H1 (cell line): ENCODE measurements around the gene KCND3. TPM values are rescaled to one million over a fixed set of nuclear protein-coding genes. Genes with fewer than 3 reads are reported as not detected.

Experiments used
- CTCF ChIA-PET: fragments of 300-600 bp; sonication (Branson Sonifier 250); formaldehyde crosslinking; loops from one replicate; lab custom pipeline; 2021; ENCODE audit not compliant: partially characterized antibody; lab: Charles Lee
- POLR2A ChIA-PET: fragments of 300-600 bp; sonication (Branson Sonifier 250); formaldehyde crosslinking; loops from one replicate; lab custom pipeline; 2021; ENCODE audit warnings: inconsistent platforms; ENCODE audit not compliant: partially characterized antibody; lab: Charles Lee
- DNase-seq, 2 experiments: peaks; one replicate each; pipeline versions ENCODE4 v3.0.0 to v3.0.0-alpha.2; 2010 to 2022; ENCODE audit warnings: low spot score in 2 of 2, low read depth in 1 of 2, mixed read lengths in 1 of 2
- FAIRE-seq: peaks from 2 replicates; lab custom pipeline; 2011; peaks lifted over from hg19 to GRCh38; lab: Jason Lieb, UNC
- H2AFZ ChIP-seq: 2 replicates; pipeline ENCODE4 v1.8.1; 2012; ENCODE audit warnings: low read length, inconsistent platforms
- H2AK5ac ChIP-seq: 2 replicates; pipeline ENCODE4 v1.6.1; 2013; ENCODE audit warnings: low read depth, low read length
- H2BK120ac ChIP-seq: replicated peaks from 2 replicates; pipeline ENCODE3; 2013; ENCODE audit warnings: low read depth, low read length, inconsistent platforms
- H2BK12ac ChIP-seq: 2 replicates; pipeline ENCODE4 v1.6.1; 2013; ENCODE audit warnings: low read depth, low read length
- H2BK15ac ChIP-seq: 2 replicates; pipeline ENCODE4 v1.6.1; 2013; ENCODE audit warnings: low read length
- H2BK20ac ChIP-seq: 2 replicates; pipeline ENCODE4 v1.6.1; 2013; ENCODE audit warnings: low read length
- H2BK5ac ChIP-seq: 2 replicates; pipeline ENCODE4 v1.6.1; 2013; ENCODE audit warnings: low read depth, low read length
- H3K14ac ChIP-seq: 2 replicates; pipeline ENCODE4 v1.6.1; 2013; ENCODE audit warnings: inconsistent platforms; ENCODE audit not compliant: insufficient read length
- H3K18ac ChIP-seq: 2 replicates; pipeline ENCODE4 v1.6.1; 2013; ENCODE audit warnings: low read length; ENCODE audit errors: extremely low read depth
- H3K23ac ChIP-seq: 2 replicates; pipeline ENCODE4 v1.6.1; 2013; ENCODE audit warnings: inconsistent platforms; ENCODE audit not compliant: insufficient read length
- H3K23me2 ChIP-seq: 2 replicates; pipeline ENCODE4 v1.6.1; 2013; ENCODE audit warnings: low read depth, low read length
- H3K27ac ChIP-seq: 2 replicates; pipeline ENCODE4 v1.6.1; 2011; ENCODE audit warnings: low read depth, low read length, inconsistent platforms
- H3K27me3 ChIP-seq, 4 experiments: replicated peaks in 1 of 4; 1 replicate in 1 of 4; 2 replicates in 3 of 4; pipeline versions ENCODE4 v1.6.1 to v1.8.1; 2011 to 2013; ENCODE audit warnings: low read length in 3 of 4, mild to moderate bottlenecking in 3 of 4, inconsistent platforms in 2 of 4, mixed read lengths in 2 of 4, moderate library complexity in 1 of 4; ENCODE audit not compliant: control insufficient read depth in 3 of 4, insufficient read depth in 3 of 4; ENCODE audit errors: extremely low read depth in 1 of 4
- H3K36me3 ChIP-seq, 4 experiments: 2 replicates each; pipeline versions ENCODE4 v1.6.1 to v1.8.1; 2011 to 2013; ENCODE audit warnings: mild to moderate bottlenecking in 4 of 4, low read length in 3 of 4, moderate library complexity in 2 of 4, control low read depth in 1 of 4, inconsistent platforms in 1 of 4; ENCODE audit not compliant: insufficient read depth in 4 of 4, control insufficient read depth in 2 of 4
- H3K4ac ChIP-seq: replicated peaks from 2 replicates; pipeline ENCODE3; 2013; ENCODE audit warnings: low read length, low read depth, mixed read lengths, inconsistent platforms; ENCODE audit not compliant: insufficient read length
- H3K4me1 ChIP-seq, 4 experiments: replicated peaks in 1 of 4; 1 replicate in 1 of 4; 2 replicates in 3 of 4; pipeline versions ENCODE4 v1.6.1 to v1.8.1; 2011 to 2013; ENCODE audit warnings: low read length in 3 of 4, inconsistent platforms in 2 of 4, mixed read lengths in 1 of 4; ENCODE audit not compliant: insufficient read depth in 4 of 4, control insufficient read depth in 3 of 4
- H3K4me2 ChIP-seq, 2 experiments: 2 replicates each; pipeline versions ENCODE4 v1.6.1 to v1.8.1; 2011 to 2013; ENCODE audit warnings: low read depth in 2 of 2, low read length in 2 of 2, control low read depth in 1 of 2, inconsistent platforms in 1 of 2, mild to moderate bottlenecking in 1 of 2; ENCODE audit not compliant: insufficient read depth in 1 of 2
- H3K4me3 ChIP-seq, 4 experiments: fragments of 200-600, 300-600 bp in 1 of 4; sonication (generic), shearing (Covaris generic), sonication (Bioruptor Twin) in 1 of 4; 2 replicates each; pipeline versions ENCODE4 v1.5.1 to v1.8.1; 2011 to 2016; ENCODE audit warnings: low read length in 4 of 4, low read depth in 3 of 4, control low read depth in 2 of 4, inconsistent platforms in 2 of 4, mild to moderate bottlenecking in 2 of 4, mixed read lengths in 1 of 4, moderate library complexity in 1 of 4; ENCODE audit not compliant: insufficient read depth in 2 of 4; ENCODE audit errors: extremely low read depth in 1 of 4
- H3K56ac ChIP-seq: replicated peaks from 2 replicates; pipeline ENCODE3; 2013; ENCODE audit warnings: low read depth, mild to moderate bottlenecking, mixed read lengths, low read length, inconsistent platforms; ENCODE audit not compliant: insufficient read length
- H3K79me1 ChIP-seq: 2 replicates; pipeline ENCODE4 v1.6.1; 2013; ENCODE audit warnings: low read depth, low read length, control low read depth
- H3K79me2 ChIP-seq, 2 experiments: 2 replicates each; pipeline versions ENCODE4 v1.6.1 to v1.8.1; 2012 to 2013; ENCODE audit warnings: low read length in 2 of 2, mild to moderate bottlenecking in 2 of 2, inconsistent platforms in 1 of 2; ENCODE audit not compliant: insufficient read depth in 2 of 2, control insufficient read depth in 1 of 2
- H3K9ac ChIP-seq, 4 experiments: replicated peaks in 1 of 4; 1 replicate in 1 of 4; 2 replicates in 3 of 4; pipeline versions ENCODE4 v1.6.1 to v1.8.1; 2011 to 2013; ENCODE audit warnings: low read depth in 3 of 4, low read length in 3 of 4, control low read depth in 2 of 4, mild to moderate bottlenecking in 2 of 4, moderate library complexity in 2 of 4, inconsistent platforms in 1 of 4; ENCODE audit errors: extremely low read depth in 1 of 4
- H3K9me3 ChIP-seq, 2 experiments: 2 replicates each; pipeline versions ENCODE4 v1.6.1 to v1.8.1; 2012 to 2013; ENCODE audit warnings: mild to moderate bottlenecking in 2 of 2, moderate library complexity in 2 of 2, control low read depth in 1 of 2, inconsistent platforms in 1 of 2, low read depth in 1 of 2, low read length in 1 of 2, mixed read lengths in 1 of 2; ENCODE audit not compliant: insufficient read depth in 2 of 2
- H4K20me1 ChIP-seq, 2 experiments: replicated peaks in 1 of 2; 2 replicates each; pipeline versions ENCODE3 to v1.8.1; 2011 to 2013; ENCODE audit warnings: inconsistent platforms in 2 of 2, low read length in 2 of 2, mild to moderate bottlenecking in 1 of 2; ENCODE audit not compliant: insufficient read depth in 2 of 2, control insufficient read depth in 1 of 2
- H4K5ac ChIP-seq: 2 replicates; pipeline ENCODE4 v1.6.1; 2013; ENCODE audit warnings: low read length, low read depth, mixed read lengths, inconsistent platforms; ENCODE audit not compliant: insufficient read length
- H4K8ac ChIP-seq: 2 replicates; pipeline ENCODE4 v1.8.0; 2013; ENCODE audit warnings: mild to moderate bottlenecking, moderate library complexity, low read length, inconsistent platforms; ENCODE audit not compliant: insufficient read depth; ENCODE audit errors: extremely low read depth
- H4K91ac ChIP-seq: replicated peaks from 2 replicates; pipeline ENCODE3; 2013; ENCODE audit warnings: low read length, mixed read lengths, inconsistent platforms; ENCODE audit not compliant: insufficient read length
- CREB1 ChIP-seq: IDR thresholded peaks from 2 replicates; pipeline ENCODE4 v1.6.1; 2012; ENCODE audit warnings: inconsistent platforms
- E2F6 ChIP-seq: IDR thresholded peaks from 2 replicates; pipeline ENCODE4 v1.6.1; 2012; ENCODE audit warnings: inconsistent platforms
- EGR1 ChIP-seq: IDR thresholded peaks from 2 replicates; pipeline ENCODE4 v1.6.1; 2011; ENCODE audit warnings: low read depth, low read length, borderline replicate concordance
- EP300 ChIP-seq, 2 experiments: IDR thresholded peaks; 1 replicate in 1 of 2; 2 replicates in 1 of 2; pipeline ENCODE4 v1.6.1; 2011 to 2012; ENCODE audit warnings: low read depth in 2 of 2, low read length in 2 of 2, mild to moderate bottlenecking in 2 of 2, borderline replicate concordance in 1 of 2, inconsistent platforms in 1 of 2, moderate library complexity in 1 of 2
- FOSL1 ChIP-seq: IDR thresholded peaks from 2 replicates; pipeline ENCODE4 v1.6.1; 2011; ENCODE audit warnings: mild to moderate bottlenecking, low read depth, low read length, moderate library complexity; ENCODE audit not compliant: insufficient read depth
- HDAC6 ChIP-seq: IDR thresholded peaks from one replicate; pipeline ENCODE4 v1.7.1; 2012; ENCODE audit warnings: low read depth, mild to moderate bottlenecking, inconsistent platforms, low read length, moderate library complexity
- JUND ChIP-seq: IDR thresholded peaks from 2 replicates; pipeline ENCODE4 v1.6.1; 2011; ENCODE audit warnings: mild to moderate bottlenecking, improper control_type of control experiment, low read length
- KDM1A ChIP-seq: fragments of 200-600, 300-600 bp; sonication (generic); IDR thresholded peaks from 2 replicates; pipeline ENCODE4 v1.7.1; 2016; ENCODE audit warnings: mild to moderate bottlenecking, low read length, borderline replicate concordance
- MAFK ChIP-seq: IDR thresholded peaks from 2 replicates; pipeline ENCODE4 v1.6.1; 2012; ENCODE audit warnings: low read depth, mild to moderate bottlenecking, improper control_type of control experiment, low read length
- NRF1 ChIP-seq: IDR thresholded peaks from 2 replicates; pipeline ENCODE4 v1.6.1; 2011; ENCODE audit warnings: mild to moderate bottlenecking, low read depth, low read length, improper control_type of control experiment
- PHF8 ChIP-seq: fragments of 200-600 bp; sonication (generic); conservative IDR thresholded peaks from 2 replicates; pipeline ENCODE4 v1.7.1; 2012; ENCODE audit warnings: low read depth, mild to moderate bottlenecking, inconsistent platforms, low read length, moderate library complexity
- POU5F1 ChIP-seq: IDR thresholded peaks from 2 replicates; pipeline ENCODE4 v1.6.1; 2011; ENCODE audit warnings: low read depth, mild to moderate bottlenecking, low read length, moderate library complexity
- RAD21 ChIP-seq, 2 experiments: IDR thresholded peaks in 1 of 2; conservative IDR thresholded peaks in 1 of 2; 2 replicates each; pipeline ENCODE4 v1.6.1; 2011; ENCODE audit warnings: low read depth in 2 of 2, low read length in 2 of 2, improper control_type of control experiment in 1 of 2, inconsistent platforms in 1 of 2, mild to moderate bottlenecking in 1 of 2, moderate library complexity in 1 of 2
- SP2 ChIP-seq: IDR thresholded peaks from 2 replicates; pipeline ENCODE4 v1.6.1; 2012; ENCODE audit warnings: mild to moderate bottlenecking, low read length, inconsistent platforms
- WGBS, 2 experiments: shearing (Covaris generic) in 1 of 2; methylation state at CpG; one replicate each; pipeline versions ENCODE4 v1.1.6 to v1.1.7; 2013 to 2015; ENCODE audit warnings: low lambda C conversion rate in 2 of 2, mixed read lengths in 2 of 2, inconsistent platforms in 1 of 2, low coverage in 1 of 2, missing lambda C conversion rate in 1 of 2; ENCODE audit not compliant: insufficient replicate concordance in 2 of 2, insufficient coverage in 1 of 2, insufficient read length in 1 of 2; ENCODE audit errors: extremely low coverage in 1 of 2, missing lambda C conversion rate in 1 of 2; 5-methylcytosine and 5-hydroxymethylcytosine counted together
- polyA plus RNA-seq, 7 experiments: library from polyadenylated mRNA; depleted of rRNA in 3 of 7; stranded (reverse) in 5 of 7; unstranded in 2 of 7; fragments of >200 nt in 5 of 7; fragments of 200-250 nt in 2 of 7; gene quantifications; 1 replicate in 5 of 7; 2 replicates in 1 of 7; 4 replicates in 1 of 7; pipeline versions ENCODE4 v1.2.1 to v1.2.3, GENCODE V29; 2011 to 2013; ENCODE audit warnings: missing spikeins in 2 of 7, mixed read lengths in 2 of 7
- total RNA-seq: library from RNA; stranded (reverse); fragmentation: NEBNext Ultra II Directional; extraction: Animal tissue kit (Norgen Biotek cat#: 25700); gene quantifications from 2 replicates; pipeline ENCODE4 v1.2.1, GENCODE V29; 2021

The KCND3 gene
- total and polyA plus RNA-seq, 2 of the 8 experiments (the other 6 are each of a cell fraction or from before 2014, with no cell fraction given), result 0.14 to 0.48 TPM

GRCh38 chr1:111955755-111956154 lies 33.7 kb downstream of the KCND3 start:
- H3K4me2 ChIP-seq, result no peak overlapping the region
- H2BK15ac ChIP-seq, result no peak overlapping the region
- no peaks in the 10 kb centered on the region for H4K20me1 ChIP-seq
- DNase-seq, result no peak
- no peak overlapping the region for H3K56ac ChIP-seq
- POLR2A ChIA-PET, result no interaction called here
- CTCF ChIA-PET, result interaction anchor here (0.7 to 1.0 kb wide), 2 partner anchors 14 to 85 kb away, joined by 3 to 4 read pairs; no protein-coding TSS in a partner anchor
- H2BK12ac ChIP-seq, result peak overlapping the region; percentile 80; the same call in 1 of the 2 replicates
- H3K36me3 ChIP-seq, result no peaks in the 10 kb centered on the region
- no peaks in the 10 kb centered on the region for H3K27me3 ChIP-seq
- H4K8ac ChIP-seq, result no peak overlapping the region
- no peak overlapping the region for H4K5ac ChIP-seq
- no peak overlapping the region for H3K27ac ChIP-seq
- H3K79me2 ChIP-seq, result no peaks in the 10 kb centered on the region
- H2BK120ac ChIP-seq, result no peak overlapping the region
- no peak overlapping the region for H2BK20ac ChIP-seq
- no peak overlapping the region for H3K4me3 ChIP-seq
- H3K9ac ChIP-seq, result no peak overlapping the region
- no peaks in the 10 kb centered on the region for H3K79me1 ChIP-seq
- no peak overlapping the region for H2AFZ ChIP-seq
- 89% methylated on average over 6 of the region's 6 CpGs; no CpG with 5 or more reads in 1 of the 2 experiments for WGBS, 2 experiments
- no peak overlapping the region for H3K18ac ChIP-seq
- no peak overlapping the region for H3K4ac ChIP-seq
- no peaks in the 10 kb centered on the region for H3K4me1 ChIP-seq
- H3K14ac ChIP-seq, result no peak overlapping the region
- H4K91ac ChIP-seq, result no peak overlapping the region
- H3K23me2 ChIP-seq, result no peaks in the 10 kb centered on the region
- H2BK5ac ChIP-seq, result no peak overlapping the region
- H3K9me3 ChIP-seq, result no peaks in the 10 kb centered on the region
- no peak overlapping the region; the same call in 1 of the 2 replicates for H2AK5ac ChIP-seq
- H3K23ac ChIP-seq, result no peak overlapping the region
- FAIRE-seq, result no peak
- TF ChIP-seq EGR1 (no peak), JUND (no peak), MAFK (no peak), PHF8 (no peak), HDAC6 (no peak), FOSL1 (no peak), NRF1 (no peak), POU5F1 (no peak), RAD21 (IDR thresholded peaks at IDR 0.05 in 1 of 2, conservative IDR thresholded peaks at IDR 0.05 in 1 of 2; ENCODE audit: low read depth in 2 of 2, low read length in 2 of 2) (no peak), KDM1A (no peak), E2F6 (no peak), SP2 (no peak), CREB1 (no peak), EP300 (IDR thresholded peaks at IDR 0.05; ENCODE audit: borderline replicate concordance in 1 of 2, low read depth in 2 of 2, low read length in 2 of 2) (no peak)
